HCT116 (cell line): ENCODE results near the gene FAAP24.

Experiments used
- CTCF ChIP-seq, 3 experiments: fragments of 200-600 bp in 1 of 3; sonication (generic) in 1 of 3; IDR thresholded peaks in 2 of 3; conservative IDR thresholded peaks in 1 of 3; 2 replicates each; pipeline ENCODE4 v1.5.1; 2012 to 2017; ENCODE audit warnings: low read depth in 2 of 3, low read length in 2 of 3, antibody characterized with exemption in 1 of 3, borderline replicate concordance in 1 of 3, control low read depth in 1 of 3, mild to moderate bottlenecking in 1 of 3, mixed read lengths in 1 of 3, mixed run types in 1 of 3, moderate library complexity in 1 of 3; ENCODE audit not compliant: insufficient read depth in 1 of 3
- ELF1 ChIP-seq: IDR thresholded peaks from 2 replicates; pipeline ENCODE4 v1.6.1; 2012; ENCODE audit warnings: low read depth, borderline replicate concordance
- EZH2 ChIP-seq: fragments of 200-600 bp; sonication (generic); IDR thresholded peaks from 2 replicates; pipeline ENCODE4 v1.6.1; 2017; ENCODE audit warnings: antibody characterized with exemption, mixed run types
- EZH2phosphoT487 ChIP-seq: fragments of 200-600 bp; IDR thresholded peaks from 2 replicates; pipeline ENCODE4 v1.6.1; 2018; ENCODE audit warnings: antibody characterized with exemption, borderline replicate concordance
- JUND ChIP-seq: IDR thresholded peaks from 2 replicates; pipeline ENCODE4 v1.6.1; 2012
- MAX ChIP-seq: IDR thresholded peaks from 2 replicates; pipeline ENCODE4 v1.6.1; 2012
- POLR2A ChIP-seq: IDR thresholded peaks from 2 replicates; pipeline ENCODE4 v1.7.0; 2011; ENCODE audit warnings: borderline replicate concordance; ENCODE audit not compliant: insufficient read depth, insufficient read length; ENCODE audit errors: extremely low read depth
- POLR2AphosphoS5 ChIP-seq: IDR thresholded peaks from 2 replicates; pipeline ENCODE4 v1.6.1; 2011; ENCODE audit warnings: mild to moderate bottlenecking, low read depth, low read length, moderate library complexity
- RAD21 ChIP-seq: IDR thresholded peaks from 2 replicates; pipeline ENCODE4 v1.6.1; 2012; ENCODE audit warnings: low read depth, mild to moderate bottlenecking
- SIN3A ChIP-seq: IDR thresholded peaks from 2 replicates; pipeline ENCODE4 v1.6.1; 2012; ENCODE audit warnings: low read depth
- SP1 ChIP-seq: IDR thresholded peaks from 2 replicates; pipeline ENCODE4 v1.6.1; 2012; ENCODE audit warnings: low read depth
- TCF7L2 ChIP-seq: IDR thresholded peaks from 2 replicates; pipeline ENCODE4 v1.7.0; 2011; ENCODE audit warnings: borderline replicate concordance, inconsistent platforms; ENCODE audit not compliant: insufficient read depth, insufficient read length; ENCODE audit errors: extremely low read depth
- YY1 ChIP-seq: IDR thresholded peaks from 2 replicates; pipeline ENCODE4 v1.6.1; 2011; ENCODE audit warnings: low read length, low read depth, moderate library complexity, mild to moderate bottlenecking; ENCODE audit not compliant: insufficient replicate concordance; ENCODE audit errors: extremely low read depth

GRCh38 chr19:32969549-32969948 lies 2.5 kb upstream of the FAAP24 start:
- TF ChIP-seq CTCF (IDR thresholded peaks at IDR 0.05 in 2 of 3, conservative IDR thresholded peaks at IDR 0.05 in 1 of 3; ENCODE audit: borderline replicate concordance in 1 of 3, insufficient read depth in 1 of 3, low read depth in 2 of 3, low read length in 2 of 3) (no peak), SP1 (no peak), POLR2A (no peak), YY1 (no peak), SIN3A (no peak), EZH2 (no peak), MAX (no peak), TCF7L2 (no peak), ELF1 (no peak), EZH2phosphoT487 (no peak), POLR2AphosphoS5 (no peak), JUND (no peak), RAD21 (no peak)
